ENCODE measurements around the gene TAF10. TPM values are rescaled to one million over a fixed set of nuclear protein-coding genes. Genes with fewer than 3 reads are reported as not detected.
A peak's percentile ranks its signal among the peaks of the same experiment; 100 is the strongest.

The TAF10 gene
- total and polyA plus RNA-seq, 2 of the 13 experiments (the other 11 are each of a cell fraction or from before 2014, with no cell fraction given) = 71.3 to 134 TPM

DNA sequence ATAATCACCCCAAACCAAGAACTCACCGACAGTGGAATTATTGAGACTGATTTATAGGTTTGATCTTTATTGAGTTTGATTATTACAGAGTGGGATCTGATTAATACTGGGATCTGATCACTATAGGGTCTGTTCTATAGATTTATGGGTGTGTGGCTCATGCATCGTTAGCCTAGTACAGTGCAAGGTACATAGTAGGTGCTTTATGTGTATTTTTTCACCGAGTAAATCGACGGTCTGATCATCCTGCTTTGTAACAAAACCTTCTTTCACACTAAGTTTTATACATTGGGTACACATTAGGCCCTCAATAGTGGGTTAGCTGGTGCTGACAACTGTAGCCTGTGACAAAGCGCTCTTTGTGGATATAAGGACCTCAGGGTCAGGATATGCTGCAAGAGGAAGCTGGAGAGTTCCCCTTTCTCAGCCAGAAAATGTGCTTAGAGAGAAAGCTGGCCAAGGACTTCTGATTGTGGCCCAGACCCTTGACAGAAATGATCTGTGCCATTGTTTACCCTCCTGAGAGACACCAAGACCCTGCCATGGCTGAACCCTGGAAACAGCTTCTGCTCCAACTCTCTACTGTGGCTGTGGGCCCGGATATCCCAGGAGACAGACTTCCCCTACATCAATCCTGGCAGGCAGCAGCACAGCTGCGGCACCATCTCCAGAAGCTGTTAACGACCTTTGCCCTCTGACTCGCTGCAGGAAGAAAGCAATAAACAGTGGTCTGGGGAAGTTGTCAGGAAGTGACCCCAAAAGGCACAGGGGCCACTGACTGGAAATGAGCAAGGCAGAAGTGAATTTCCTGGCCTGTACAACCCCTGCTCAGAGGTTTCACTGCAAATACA is 23.3 kb upstream of the TAF10 start (continued):
- TF ChIP-seq, protein P1, sequence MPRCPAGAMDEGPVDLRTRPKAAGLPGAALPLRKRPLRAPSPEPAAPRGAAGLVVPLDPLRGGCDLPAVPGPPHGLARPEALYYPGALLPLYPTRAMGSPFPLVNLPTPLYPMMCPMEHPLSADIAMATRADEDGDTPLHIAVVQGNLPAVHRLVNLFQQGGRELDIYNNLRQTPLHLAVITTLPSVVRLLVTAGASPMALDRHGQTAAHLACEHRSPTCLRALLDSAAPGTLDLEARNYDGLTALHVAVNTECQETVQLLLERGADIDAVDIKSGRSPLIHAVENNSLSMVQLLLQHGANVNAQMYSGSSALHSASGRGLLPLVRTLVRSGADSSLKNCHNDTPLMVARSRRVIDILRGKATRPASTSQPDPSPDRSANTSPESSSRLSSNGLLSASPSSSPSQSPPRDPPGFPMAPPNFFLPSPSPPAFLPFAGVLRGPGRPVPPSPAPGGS (CRISPR knock-in tag; IDR thresholded peaks at IDR 0.05) = no peak
- TF ChIP-seq KLF13 (CRISPR knock-in tag; IDR thresholded peaks at IDR 0.05) (no peak), CEBPG (CRISPR knock-in tag; IDR thresholded peaks at IDR 0.05) (peak; percentile 16; the same call in 1 of the 2 replicates), NR2F1 (CRISPR knock-in tag; IDR thresholded peaks at IDR 0.05) (0 out of 4 replicates have a peak, but pooled peaks of 1 of the 2 experiments have one; percentile 45), ZNF274 (CRISPR knock-in tag; IDR thresholded peaks at IDR 0.05) (no peak), ZNF652 (CRISPR knock-in tag; IDR thresholded peaks at IDR 0.05; ENCODE audit: borderline replicate concordance, low read depth) (no peak), RAD51 (IDR thresholded peaks at IDR 0.05; ENCODE audit: borderline replicate concordance) (no peak), ZNF563 (CRISPR knock-in tag; IDR thresholded peaks at IDR 0.05) (0 out of 2 replicates have a peak, but pooled peaks have one; percentile 48), RFX3 (CRISPR knock-in tag; IDR thresholded peaks at IDR 0.05) (no peak), ZNF317 (CRISPR knock-in tag; IDR thresholded peaks at IDR 0.05) (no peak), BCL6 (CRISPR knock-in tag; IDR thresholded peaks at IDR 0.05) (no peak), SMARCE1 (IDR thresholded peaks at IDR 0.05; ENCODE audit: borderline replicate concordance) (no peak), FOXK2 (IDR thresholded peaks at IDR 0.05) (no peak), RARA (CRISPR knock-in tag; IDR thresholded peaks at IDR 0.05) (peak; percentile 56), MBNL3 (CRISPR knock-in tag; conservative IDR thresholded peaks at IDR 0.05) (no peak), EP300 (IDR thresholded peaks at IDR 0.05; ENCODE audit: low read depth in 2 of 2, low read length in 2 of 2) (no peak), EP300 (CRISPR knock-in tag; IDR thresholded peaks at IDR 0.05; ENCODE audit: borderline replicate concordance) (0 out of 2 replicates have a peak, but pooled peaks have one; percentile 11), FOSL2 (CRISPR knock-in tag; IDR thresholded peaks at IDR 0.05) (peak; percentile 57), PHF21A (CRISPR knock-in tag; IDR thresholded peaks at IDR 0.05) (0 out of 2 replicates have a peak, but pooled peaks have one; percentile 22), RBAK (CRISPR knock-in tag; IDR thresholded peaks at IDR 0.05) (peak; percentile 50; the same call in 1 of the 2 replicates), SALL1 (CRISPR knock-in tag; IDR thresholded peaks at IDR 0.05) (peak; percentile 44; the same call in 1 of the 2 replicates)
- TF ChIP-seq, protein P2, sequence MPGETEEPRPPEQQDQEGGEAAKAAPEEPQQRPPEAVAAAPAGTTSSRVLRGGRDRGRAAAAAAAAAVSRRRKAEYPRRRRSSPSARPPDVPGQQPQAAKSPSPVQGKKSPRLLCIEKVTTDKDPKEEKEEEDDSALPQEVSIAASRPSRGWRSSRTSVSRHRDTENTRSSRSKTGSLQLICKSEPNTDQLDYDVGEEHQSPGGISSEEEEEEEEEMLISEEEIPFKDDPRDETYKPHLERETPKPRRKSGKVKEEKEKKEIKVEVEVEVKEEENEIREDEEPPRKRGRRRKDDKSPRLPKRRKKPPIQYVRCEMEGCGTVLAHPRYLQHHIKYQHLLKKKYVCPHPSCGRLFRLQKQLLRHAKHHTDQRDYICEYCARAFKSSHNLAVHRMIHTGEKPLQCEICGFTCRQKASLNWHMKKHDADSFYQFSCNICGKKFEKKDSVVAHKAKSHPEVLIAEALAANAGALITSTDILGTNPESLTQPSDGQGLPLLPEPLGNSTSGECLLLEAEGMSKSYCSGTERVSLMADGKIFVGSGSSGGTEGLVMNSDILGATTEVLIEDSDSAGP (CRISPR knock-in tag; IDR thresholded peaks at IDR 0.05; ENCODE audit: borderline replicate concordance) = no peak
- TF ChIP-seq, protein P3, sequence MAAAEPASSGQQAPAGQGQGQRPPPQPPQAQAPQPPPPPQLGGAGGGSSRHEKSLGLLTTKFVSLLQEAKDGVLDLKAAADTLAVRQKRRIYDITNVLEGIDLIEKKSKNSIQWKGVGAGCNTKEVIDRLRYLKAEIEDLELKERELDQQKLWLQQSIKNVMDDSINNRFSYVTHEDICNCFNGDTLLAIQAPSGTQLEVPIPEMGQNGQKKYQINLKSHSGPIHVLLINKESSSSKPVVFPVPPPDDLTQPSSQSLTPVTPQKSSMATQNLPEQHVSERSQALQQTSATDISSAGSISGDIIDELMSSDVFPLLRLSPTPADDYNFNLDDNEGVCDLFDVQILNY (CRISPR knock-in tag; conservative IDR thresholded peaks at IDR 0.05) = no peak
- TF ChIP-seq, protein P4, sequence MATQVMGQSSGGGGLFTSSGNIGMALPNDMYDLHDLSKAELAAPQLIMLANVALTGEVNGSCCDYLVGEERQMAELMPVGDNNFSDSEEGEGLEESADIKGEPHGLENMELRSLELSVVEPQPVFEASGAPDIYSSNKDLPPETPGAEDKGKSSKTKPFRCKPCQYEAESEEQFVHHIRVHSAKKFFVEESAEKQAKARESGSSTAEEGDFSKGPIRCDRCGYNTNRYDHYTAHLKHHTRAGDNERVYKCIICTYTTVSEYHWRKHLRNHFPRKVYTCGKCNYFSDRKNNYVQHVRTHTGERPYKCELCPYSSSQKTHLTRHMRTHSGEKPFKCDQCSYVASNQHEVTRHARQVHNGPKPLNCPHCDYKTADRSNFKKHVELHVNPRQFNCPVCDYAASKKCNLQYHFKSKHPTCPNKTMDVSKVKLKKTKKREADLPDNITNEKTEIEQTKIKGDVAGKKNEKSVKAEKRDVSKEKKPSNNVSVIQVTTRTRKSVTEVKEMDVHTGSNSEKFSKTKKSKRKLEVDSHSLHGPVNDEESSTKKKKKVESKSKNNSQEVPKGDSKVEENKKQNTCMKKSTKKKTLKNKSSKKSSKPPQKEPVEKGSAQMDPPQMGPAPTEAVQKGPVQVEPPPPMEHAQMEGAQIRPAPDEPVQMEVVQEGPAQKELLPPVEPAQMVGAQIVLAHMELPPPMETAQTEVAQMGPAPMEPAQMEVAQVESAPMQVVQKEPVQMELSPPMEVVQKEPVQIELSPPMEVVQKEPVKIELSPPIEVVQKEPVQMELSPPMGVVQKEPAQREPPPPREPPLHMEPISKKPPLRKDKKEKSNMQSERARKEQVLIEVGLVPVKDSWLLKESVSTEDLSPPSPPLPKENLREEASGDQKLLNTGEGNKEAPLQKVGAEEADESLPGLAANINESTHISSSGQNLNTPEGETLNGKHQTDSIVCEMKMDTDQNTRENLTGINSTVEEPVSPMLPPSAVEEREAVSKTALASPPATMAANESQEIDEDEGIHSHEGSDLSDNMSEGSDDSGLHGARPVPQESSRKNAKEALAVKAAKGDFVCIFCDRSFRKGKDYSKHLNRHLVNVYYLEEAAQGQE (IDR thresholded peaks at IDR 0.05; ENCODE audit: borderline replicate concordance in 1 of 2, low read depth in 1 of 2, low read length in 2 of 2) = no peak

All from HepG2 (cell line).